A549 treated with dexamethasone at 1 μM for 4 hours (cell line): ENCODE results near the gene TXN. TPM values are rescaled to one million over a fixed set of nuclear protein-coding genes. Genes with fewer than 3 reads are reported as not detected.

Source experiments
- total RNA-seq: library from RNA; stranded (reverse); fragments of 200-300 nt; extraction: Qiagen RNA extraction; gene quantifications from 5 replicates; pipeline ENCODE4 v1.2.3, GENCODE V29; 2022

Gene TXN
- total RNA-seq: 975 to 1,573 TPM (median 1,072 TPM) in 5 replicates

GRCh38 chr9:110256380-110257096, at the start of gene TXN:
Gene TXN (minus strand): TSS chr9:110256507. CDS start chr9:110256435, 72 bp downstream.

GRCh38 chr9:110208031-110208430, 48.3 kb downstream of the TXN start, which contains the start of gene C9orf152:
Gene C9orf152 (minus strand): TSS chr9:110208159. CDS start chr9:110207579, 580 bp downstream.

Other genes with a start within 250 kb of the TXN start
- 0.19 to 0.33 TPM (median 0.25 TPM) in 5 replicates for gene C9orf152, start 48.3 kb downstream of the TXN start, total RNA-seq
- not detected in 5 replicates for gene TXNDC8, start 81.4 kb upstream of the TXN start, total RNA-seq